NCI-H82 treated with DMSO at 0.1 percent for 48 hours (cell line): ENCODE measurements around the gene RPN2.
A peak's percentile ranks its signal among the peaks of the same experiment; 100 is the strongest.

Experiments
- DNase-seq: peaks from one replicate; lab custom pipeline; 2025; ENCODE audit not compliant: unreplicated experiment; lab: John Stamatoyannopoulos, UW

RPN2 gene

GRCh38 chr20:37209193-37209592 is 30.1 kb downstream of the RPN2 start:
- DNase-seq, result no peak

GRCh38 chr20:37209661-37210314 is 30.7 kb downstream of the RPN2 start:
- no peak for DNase-seq

- DNase-seq, result no peak
These were observed 39.3 kb downstream of the RPN2 start for GRCh38 chr20:37218441-37218840.

- no peak for DNase-seq
These were observed 39.8 kb downstream of the RPN2 start for GRCh38 chr20:37218976-37219375.

GRCh38 chr20:37219751-37220668 is 40.9 kb downstream of the RPN2 start:
- DNase-seq, result no peak

- no peak for DNase-seq
These were observed 41.6 kb downstream of the RPN2 start for GRCh38 chr20:37220731-37221130.

GRCh38 chr20:37222086-37222485 is 43.0 kb downstream of the RPN2 start:
- no peak for DNase-seq

- DNase-seq, result no peak
These were observed 43.9 kb downstream of the RPN2 start for GRCh38 chr20:37223053-37223452.

GRCh38 chr20:37225146-37225545 is 46.0 kb downstream of the RPN2 start:
- no peak for DNase-seq

GRCh38 chr20:37226889-37227288 is 47.8 kb downstream of the RPN2 start:
- no peak for DNase-seq

- DNase-seq, result no peak
These were observed 49.0 kb downstream of the RPN2 start for GRCh38 chr20:37228082-37228481.

GRCh38 chr20:37228656-37229055 is 49.5 kb downstream of the RPN2 start:
- DNase-seq, result no peak

- no peak for DNase-seq
These were observed 50.2 kb downstream of the RPN2 start for GRCh38 chr20:37229357-37229756.

GRCh38 chr20:37230200-37230599 is 51.1 kb downstream of the RPN2 start:
- DNase-seq, result no peak

GRCh38 chr20:37231947-37232630 is 53.0 kb downstream of the RPN2 start:
- DNase-seq, result no peak

GRCh38 chr20:37233548-37234253 is 54.6 kb downstream of the RPN2 start:
- peak; percentile 99 for DNase-seq

GRCh38 chr20:37234254-37234581 is 55.1 kb downstream of the RPN2 start:
- DNase-seq, result no peak

GRCh38 chr20:37235065-37235464 is 55.9 kb downstream of the RPN2 start:
- DNase-seq, result peak; percentile 37

- no peak for DNase-seq
These were observed 57.3 kb downstream of the RPN2 start for GRCh38 chr20:37236462-37236861.

- no peak for DNase-seq
These were observed 58.5 kb downstream of the RPN2 start for GRCh38 chr20:37237656-37238055.

GRCh38 chr20:37238426-37238825 is 59.3 kb downstream of the RPN2 start:
- no peak for DNase-seq
